ENCODE data around the gene NMRK2.

DNA sequence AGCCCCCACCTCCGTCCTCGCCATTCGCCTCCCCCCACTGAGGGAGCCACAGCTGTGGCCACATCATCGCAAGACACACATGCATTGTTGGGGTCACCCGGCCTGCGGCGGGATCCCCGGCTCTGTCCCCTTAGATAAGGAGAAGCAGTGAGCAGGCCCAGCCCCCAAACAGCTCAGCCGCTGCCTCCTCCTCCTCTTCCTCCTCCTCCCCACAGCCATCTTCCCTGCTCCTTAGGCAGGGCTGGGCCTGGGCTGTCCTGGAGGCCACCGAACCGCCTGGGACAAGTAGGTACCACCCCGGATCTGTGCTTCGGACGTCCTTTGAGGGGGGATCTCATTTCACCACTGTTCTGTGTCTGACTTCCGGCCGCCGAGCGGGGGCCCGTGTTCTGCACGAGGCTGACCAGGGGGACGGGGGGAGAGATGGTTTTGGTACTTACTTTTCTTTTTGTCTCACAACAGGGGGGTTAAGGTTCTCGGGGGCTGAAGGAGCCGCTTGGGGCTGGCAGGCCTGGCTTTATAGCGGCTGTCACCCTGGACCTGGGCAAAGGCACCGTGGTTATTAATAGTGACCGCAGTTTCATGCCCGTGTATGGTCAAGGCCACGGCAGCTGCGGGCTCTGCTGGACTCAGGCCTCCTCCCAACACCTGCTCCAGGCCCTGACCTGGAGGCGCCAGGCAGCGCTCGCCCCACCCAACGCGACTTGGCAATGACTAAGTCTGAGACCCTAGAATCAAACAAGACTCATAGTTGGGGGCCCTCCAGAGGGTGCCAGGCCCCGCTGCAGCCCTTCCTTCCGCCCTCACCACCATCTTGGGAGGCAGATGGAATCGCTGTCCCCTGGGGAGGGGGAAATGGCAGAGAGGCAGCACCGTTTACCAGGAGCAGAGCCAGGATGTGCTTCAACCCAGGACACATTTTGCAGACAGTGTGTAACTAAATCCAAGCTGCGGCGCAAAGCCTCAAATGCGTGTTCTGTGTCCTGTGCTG lies 18.3 kb downstream of the NMRK2 start:
- TF ChIP-seq, protein P1, sequence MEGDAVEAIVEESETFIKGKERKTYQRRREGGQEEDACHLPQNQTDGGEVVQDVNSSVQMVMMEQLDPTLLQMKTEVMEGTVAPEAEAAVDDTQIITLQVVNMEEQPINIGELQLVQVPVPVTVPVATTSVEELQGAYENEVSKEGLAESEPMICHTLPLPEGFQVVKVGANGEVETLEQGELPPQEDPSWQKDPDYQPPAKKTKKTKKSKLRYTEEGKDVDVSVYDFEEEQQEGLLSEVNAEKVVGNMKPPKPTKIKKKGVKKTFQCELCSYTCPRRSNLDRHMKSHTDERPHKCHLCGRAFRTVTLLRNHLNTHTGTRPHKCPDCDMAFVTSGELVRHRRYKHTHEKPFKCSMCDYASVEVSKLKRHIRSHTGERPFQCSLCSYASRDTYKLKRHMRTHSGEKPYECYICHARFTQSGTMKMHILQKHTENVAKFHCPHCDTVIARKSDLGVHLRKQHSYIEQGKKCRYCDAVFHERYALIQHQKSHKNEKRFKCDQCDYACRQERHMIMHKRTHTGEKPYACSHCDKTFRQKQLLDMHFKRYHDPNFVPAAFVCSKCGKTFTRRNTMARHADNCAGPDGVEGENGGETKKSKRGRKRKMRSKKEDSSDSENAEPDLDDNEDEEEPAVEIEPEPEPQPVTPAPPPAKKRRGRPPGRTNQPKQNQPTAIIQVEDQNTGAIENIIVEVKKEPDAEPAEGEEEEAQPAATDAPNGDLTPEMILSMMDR (IDR thresholded peaks at IDR 0.05; ENCODE audit: low read depth, low read length, missing input control): no peak
- TF ChIP-seq, protein P2, sequence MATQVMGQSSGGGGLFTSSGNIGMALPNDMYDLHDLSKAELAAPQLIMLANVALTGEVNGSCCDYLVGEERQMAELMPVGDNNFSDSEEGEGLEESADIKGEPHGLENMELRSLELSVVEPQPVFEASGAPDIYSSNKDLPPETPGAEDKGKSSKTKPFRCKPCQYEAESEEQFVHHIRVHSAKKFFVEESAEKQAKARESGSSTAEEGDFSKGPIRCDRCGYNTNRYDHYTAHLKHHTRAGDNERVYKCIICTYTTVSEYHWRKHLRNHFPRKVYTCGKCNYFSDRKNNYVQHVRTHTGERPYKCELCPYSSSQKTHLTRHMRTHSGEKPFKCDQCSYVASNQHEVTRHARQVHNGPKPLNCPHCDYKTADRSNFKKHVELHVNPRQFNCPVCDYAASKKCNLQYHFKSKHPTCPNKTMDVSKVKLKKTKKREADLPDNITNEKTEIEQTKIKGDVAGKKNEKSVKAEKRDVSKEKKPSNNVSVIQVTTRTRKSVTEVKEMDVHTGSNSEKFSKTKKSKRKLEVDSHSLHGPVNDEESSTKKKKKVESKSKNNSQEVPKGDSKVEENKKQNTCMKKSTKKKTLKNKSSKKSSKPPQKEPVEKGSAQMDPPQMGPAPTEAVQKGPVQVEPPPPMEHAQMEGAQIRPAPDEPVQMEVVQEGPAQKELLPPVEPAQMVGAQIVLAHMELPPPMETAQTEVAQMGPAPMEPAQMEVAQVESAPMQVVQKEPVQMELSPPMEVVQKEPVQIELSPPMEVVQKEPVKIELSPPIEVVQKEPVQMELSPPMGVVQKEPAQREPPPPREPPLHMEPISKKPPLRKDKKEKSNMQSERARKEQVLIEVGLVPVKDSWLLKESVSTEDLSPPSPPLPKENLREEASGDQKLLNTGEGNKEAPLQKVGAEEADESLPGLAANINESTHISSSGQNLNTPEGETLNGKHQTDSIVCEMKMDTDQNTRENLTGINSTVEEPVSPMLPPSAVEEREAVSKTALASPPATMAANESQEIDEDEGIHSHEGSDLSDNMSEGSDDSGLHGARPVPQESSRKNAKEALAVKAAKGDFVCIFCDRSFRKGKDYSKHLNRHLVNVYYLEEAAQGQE (IDR thresholded peaks at IDR 0.05): no peak
- no peak for TF ChIP-seq EGR1 (IDR thresholded peaks at IDR 0.05; ENCODE audit: low read depth in 2 of 2)
- TF ChIP-seq JUND (IDR thresholded peaks at IDR 0.05): no peak
- TF ChIP-seq TAF1 (conservative IDR thresholded peaks at IDR 0.05): no peak
- no peak for TF ChIP-seq NR2F2 (IDR thresholded peaks at IDR 0.05)
- TF ChIP-seq, protein P3, sequence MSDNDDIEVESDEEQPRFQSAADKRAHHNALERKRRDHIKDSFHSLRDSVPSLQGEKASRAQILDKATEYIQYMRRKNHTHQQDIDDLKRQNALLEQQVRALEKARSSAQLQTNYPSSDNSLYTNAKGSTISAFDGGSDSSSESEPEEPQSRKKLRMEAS (IDR thresholded peaks at IDR 0.05): no peak
- TF ChIP-seq, protein P4, sequence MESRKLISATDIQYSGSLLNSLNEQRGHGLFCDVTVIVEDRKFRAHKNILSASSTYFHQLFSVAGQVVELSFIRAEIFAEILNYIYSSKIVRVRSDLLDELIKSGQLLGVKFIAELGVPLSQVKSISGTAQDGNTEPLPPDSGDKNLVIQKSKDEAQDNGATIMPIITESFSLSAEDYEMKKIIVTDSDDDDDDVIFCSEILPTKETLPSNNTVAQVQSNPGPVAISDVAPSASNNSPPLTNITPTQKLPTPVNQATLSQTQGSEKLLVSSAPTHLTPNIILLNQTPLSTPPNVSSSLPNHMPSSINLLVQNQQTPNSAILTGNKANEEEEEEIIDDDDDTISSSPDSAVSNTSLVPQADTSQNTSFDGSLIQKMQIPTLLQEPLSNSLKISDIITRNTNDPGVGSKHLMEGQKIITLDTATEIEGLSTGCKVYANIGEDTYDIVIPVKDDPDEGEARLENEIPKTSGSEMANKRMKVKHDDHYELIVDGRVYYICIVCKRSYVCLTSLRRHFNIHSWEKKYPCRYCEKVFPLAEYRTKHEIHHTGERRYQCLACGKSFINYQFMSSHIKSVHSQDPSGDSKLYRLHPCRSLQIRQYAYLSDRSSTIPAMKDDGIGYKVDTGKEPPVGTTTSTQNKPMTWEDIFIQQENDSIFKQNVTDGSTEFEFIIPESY (IDR thresholded peaks at IDR 0.05): no peak
- TF ChIP-seq GABPA (IDR thresholded peaks at IDR 0.05 in 1 of 2, conservative IDR thresholded peaks at IDR 0.05 in 1 of 2): no peak
- TF ChIP-seq FOXA2 (IDR thresholded peaks at IDR 0.05): no peak

All from liver (tissue), 3 donors.